HG03196 (cell line): ENCODE data around the gene FBP1.
A peak's percentile ranks its signal among the peaks of the same experiment; 100 is the strongest.

ENCODE experiments used
- ATAC-seq: cut with Tn5 transposase; IDR thresholded peaks from one replicate; pipeline ENCODE4 v1.9.1; 2021; ENCODE audit not compliant: unreplicated experiment

FBP1 gene

DNA sequence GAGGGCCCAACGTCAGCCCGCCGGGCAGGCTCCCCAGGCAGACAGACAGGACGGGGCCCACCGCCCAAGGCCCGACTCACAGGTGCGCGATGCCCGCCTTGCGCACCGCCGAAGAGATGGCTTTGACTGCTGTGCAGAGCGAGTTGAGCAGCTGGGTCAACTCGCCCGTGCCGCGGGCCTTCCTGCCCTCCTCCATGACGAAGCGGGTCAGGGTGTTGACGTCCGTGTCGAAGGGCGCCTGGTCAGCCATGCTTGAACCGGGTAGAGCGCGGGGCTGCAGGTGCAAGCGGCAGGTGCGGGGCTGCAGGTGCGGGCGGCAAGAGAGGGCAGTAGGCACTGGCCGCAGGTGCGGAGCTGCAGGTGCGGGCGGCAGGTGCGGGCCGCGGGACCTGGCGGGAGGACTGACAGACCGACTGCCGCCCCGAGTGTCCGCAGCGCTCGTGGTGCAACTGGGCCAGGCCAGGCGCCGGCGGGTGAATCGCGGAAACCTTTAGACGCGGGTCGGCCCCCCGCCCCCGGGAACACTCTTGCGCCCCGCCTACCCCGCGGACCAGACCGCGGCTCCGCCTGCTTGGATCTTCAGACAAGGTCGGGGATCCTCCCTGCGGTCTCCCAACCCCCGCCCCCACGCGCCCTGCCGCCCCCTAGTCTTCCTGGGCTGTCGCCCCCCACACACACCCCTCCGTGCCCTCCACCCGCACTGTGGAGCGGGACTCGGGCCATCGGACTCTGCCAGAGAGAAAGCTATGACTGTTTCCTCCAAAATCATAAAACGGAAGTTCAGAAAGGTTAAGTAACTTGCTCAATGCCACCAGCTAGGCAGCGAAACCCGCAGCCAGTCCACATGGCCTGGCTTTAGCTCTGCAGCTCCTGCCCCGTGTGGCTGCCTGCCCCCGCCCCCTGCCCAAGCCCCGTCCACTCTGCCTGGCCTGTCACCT is at the start of gene FBP1:
TSS of gene FBP1 (minus strand) at position 458 of the 938 bp plus-strand sequence. CDS start at position 250, 208 bp downstream.
- no peak for ATAC-seq

DNA sequence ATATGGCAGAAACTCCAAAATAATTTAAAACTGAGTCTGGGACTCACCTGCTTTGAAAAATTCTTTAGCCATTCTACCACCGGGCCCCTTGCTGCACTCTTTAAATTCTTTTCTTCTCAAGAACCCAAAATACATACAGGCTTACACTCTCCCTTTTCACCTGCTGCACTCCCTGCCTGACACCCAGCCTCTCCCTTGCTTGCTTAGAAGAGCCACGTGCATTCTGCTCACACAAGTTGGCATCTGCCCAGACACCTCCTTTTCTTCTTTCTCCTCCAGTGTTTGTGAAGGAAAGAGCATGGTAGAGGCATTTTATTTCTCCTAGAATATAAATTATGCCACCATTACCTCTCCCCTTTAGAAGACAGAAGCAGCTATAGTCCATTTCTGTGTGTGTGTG is 48.1 kb upstream of the FBP1 start:
- no peak for ATAC-seq

GRCh38 chr9:94685359-94685758 is 46.0 kb upstream of the FBP1 start:
- no peak for ATAC-seq

GRCh38 chr9:94681508-94681907 is 42.2 kb upstream of the FBP1 start:
- peak; percentile 59 for ATAC-seq

DNA sequence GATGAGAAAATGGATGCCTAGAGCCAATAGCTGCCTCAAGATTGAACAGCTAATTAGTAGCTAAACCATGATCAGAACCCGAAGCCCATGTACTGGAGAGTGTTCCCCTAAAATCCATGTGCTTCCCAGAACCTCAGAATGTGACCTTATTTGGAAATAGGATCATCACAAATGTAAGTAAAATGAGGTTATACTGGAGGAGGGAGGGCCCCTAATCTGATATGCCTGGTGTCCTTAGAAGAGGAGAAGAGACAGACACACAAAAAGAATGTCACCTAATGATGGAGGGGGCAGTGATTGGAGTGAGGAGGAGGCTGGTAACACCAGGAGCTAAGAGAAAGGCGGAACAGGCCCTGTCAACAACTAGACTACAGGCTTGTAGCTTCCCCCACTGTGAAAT is 41.3 kb upstream of the FBP1 start:
- no peak for ATAC-seq

- ATAC-seq = no peak
These were observed 40.7 kb upstream of the FBP1 start for GRCh38 chr9:94680020-94680419.

- ATAC-seq = no peak
These were observed 40.3 kb upstream of the FBP1 start for GRCh38 chr9:94679587-94679986.

DNA sequence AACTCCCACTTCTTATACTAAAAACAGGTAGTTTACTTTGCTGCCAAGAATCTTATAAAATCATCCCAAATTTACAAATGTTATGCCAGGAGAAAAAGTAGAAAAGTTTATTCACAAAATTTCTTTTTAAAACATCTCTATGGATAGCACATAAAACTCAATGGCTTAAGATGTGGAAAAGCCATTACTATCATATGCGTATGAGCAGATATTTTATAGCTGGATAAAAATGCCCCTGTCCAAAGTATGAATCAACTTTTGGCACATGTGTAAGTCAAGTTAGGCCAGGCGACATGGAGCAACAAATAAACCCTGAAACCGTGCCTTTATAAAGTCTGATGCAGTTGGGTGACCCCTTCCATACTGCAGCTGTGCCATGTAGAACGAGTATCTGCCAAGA is 38.6 kb upstream of the FBP1 start:
- no peak for ATAC-seq

- ATAC-seq = no peak
These were observed 37.3 kb upstream of the FBP1 start for GRCh38 chr9:94676446-94677131.

DNA sequence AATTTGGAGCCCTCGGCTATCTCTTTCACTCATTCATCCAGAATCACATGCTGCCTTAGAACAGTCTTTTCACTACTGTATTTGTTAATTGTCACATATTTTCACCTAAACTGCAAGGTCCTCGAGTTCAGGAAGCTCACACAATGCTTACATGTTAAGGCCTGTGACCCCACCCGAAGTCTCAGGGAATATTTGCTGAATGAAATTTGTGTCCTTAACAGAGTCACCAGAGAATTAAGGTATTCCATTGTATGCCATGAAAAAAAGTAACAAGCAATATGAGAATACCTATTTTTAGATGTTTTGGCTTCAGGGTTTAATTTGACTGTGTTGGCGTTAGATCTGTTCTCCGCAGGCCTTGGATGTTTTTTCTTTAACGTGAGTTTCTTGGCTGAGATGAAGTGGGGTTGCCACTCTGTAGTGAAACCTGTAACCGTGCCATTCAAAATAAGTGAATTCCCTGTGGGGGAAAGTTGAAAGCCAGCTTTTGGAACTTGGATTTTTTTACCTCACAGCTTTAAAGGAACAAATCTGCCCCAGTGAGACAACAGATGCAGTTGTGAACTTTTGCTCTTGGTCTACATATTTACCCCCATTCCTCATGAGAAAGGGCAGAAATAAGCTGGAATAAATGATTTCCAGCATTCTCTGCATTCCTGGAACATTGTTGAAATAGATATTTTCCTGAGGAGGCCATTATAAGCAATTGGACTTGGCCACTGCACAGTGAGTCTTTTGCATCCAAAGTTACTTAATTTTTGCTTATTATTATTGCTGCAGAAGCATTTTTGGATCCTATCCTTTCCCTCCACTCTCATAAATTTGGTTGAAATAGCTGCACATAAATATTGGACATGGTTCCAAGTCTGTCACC is 35.9 kb upstream of the FBP1 start:
- no peak for ATAC-seq

GRCh38 chr9:94672811-94673487 is 33.6 kb upstream of the FBP1 start:
- ATAC-seq = no peak

DNA sequence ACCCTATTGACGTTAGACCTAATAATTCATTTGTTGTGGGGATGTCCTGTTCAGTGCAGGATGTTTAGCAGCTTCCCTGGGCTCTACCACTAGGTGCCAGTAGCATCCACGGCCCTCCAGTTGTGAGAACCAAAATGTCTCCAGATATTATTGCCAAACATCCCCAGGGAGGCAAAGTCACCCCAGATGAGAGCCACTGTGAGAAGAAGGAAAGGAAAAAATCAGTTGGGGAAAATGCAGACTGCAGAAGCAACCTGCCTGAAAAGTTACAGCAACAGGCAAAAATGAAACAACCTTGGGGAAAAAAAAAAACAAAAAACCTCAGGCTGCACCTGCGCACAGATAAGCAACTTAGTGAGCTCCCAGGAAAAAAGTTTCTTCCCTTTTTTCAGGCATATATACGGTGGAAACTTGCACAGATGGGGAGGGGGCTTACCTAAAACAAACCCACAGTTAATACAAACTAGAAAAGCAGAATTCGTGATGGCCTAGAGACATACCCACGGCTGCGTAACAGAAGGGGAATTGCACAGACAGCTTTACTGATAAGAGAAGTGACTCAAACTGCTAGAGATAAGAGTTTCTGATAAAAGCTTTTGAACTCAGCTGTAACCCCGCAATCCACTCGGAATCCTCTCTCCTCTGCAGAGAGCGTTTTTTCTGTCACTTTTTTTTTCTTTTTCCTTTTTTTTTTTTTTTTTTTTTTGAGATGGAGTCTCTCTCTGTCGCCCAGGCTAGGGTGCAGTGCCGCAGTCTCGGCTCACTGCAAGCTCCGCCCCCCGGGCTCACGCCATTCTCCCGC is 29.8 kb upstream of the FBP1 start:
- no peak for ATAC-seq

- ATAC-seq = no peak
These were observed 29.2 kb upstream of the FBP1 start for GRCh38 chr9:94668418-94668927.

DNA sequence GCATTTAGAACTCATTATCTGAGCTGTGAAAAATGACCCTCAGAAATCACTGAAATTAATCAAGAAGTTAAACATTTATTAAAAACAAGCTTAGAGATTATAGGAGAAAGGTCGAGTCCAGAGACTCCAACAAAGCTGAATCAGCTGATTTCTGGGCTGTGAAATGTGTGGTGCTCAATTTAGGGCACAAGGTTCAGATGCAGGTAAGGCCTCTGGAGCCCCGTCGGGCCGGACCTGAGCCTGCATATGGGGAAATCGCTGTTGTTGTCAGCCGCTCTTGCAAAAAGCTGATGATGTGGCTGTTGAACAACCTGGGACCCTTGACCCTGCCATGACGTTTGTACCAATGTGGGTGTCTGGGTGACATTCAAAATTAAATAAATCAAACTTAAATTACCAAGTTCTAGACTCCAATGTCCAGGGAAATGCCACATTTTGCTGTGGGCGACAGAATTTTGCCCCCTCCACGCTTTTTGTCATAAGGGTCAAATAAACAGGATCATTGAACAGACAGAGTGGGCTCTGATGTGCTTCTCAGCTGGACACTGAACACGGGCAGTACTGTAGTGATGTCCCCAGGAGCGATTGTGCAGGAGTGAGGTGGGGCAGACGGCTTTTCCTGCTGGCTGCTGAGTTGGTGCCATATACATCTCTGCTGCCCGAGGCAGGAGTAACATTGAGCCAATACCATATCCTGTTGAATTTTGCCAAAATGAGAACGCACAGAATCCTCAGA is 27.2 kb upstream of the FBP1 start:
- ATAC-seq = no peak

GRCh38 chr9:94665613-94666012 is 26.3 kb upstream of the FBP1 start:
- ATAC-seq = no peak

DNA sequence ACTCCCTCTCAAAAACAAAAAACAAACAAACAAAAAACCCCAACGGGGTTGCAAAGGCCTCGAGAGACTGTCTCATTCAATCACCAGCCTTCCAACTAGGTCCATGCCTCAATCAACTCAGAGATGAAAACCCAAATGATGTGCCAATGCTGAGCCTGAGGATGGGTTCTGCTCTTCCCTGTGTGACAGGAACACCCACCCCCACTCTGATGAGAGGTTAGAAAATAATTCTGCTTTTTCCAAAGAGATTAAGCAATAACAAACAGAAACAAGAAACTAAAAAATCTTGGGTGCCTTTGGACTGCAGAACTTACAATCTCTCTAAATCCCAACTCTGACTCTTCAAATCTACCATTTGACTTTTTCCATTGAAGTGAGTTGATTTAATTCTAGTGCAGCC is 25.5 kb upstream of the FBP1 start:
- no peak for ATAC-seq

GRCh38 chr9:94663640-94664039 is 24.3 kb upstream of the FBP1 start:
- ATAC-seq = no peak

DNA sequence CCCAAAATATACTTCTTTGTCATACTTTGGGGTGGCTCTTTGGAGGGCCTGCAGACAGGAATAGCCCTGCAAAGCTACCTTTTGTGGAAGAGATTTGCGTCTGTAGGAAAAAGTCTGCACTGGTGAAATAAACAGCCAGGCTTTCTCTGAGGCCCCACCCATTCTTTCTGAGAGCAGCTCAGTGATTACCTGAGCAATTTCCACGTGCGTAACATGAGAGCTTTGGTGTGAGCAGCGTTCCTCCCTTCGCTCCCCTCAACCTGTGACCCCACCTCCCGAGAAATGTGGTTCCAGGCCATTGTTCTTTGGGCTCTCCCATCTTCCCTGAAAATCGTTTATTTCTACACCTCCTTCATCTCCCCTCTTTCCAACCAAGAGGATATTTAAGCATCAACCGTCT is 23.8 kb upstream of the FBP1 start:
- ATAC-seq = no peak
